Measurements from ENCODE around the gene SREBF1.

Gene SREBF1

DNA sequence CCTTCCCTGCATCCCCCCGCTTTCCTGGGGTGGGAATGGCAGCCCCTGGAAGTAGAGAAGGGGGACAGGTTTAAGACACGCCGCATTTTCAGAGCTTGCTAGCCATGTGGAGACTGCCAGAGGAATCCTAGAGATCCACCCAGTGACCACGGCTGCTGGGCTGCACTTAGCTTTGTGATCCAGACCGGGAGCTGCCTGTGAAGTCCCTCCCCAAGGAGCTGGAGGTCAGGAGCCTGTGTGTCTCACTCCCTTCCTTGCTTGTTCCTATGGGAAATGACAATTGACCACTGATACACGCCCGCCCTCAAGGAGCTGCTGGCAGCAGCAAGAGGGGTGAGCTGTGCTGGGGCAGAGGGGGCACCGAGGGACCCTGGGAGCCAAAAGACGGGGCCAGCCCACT lies 73.7 kb downstream of the SREBF1 start:
- no peak for DNase-seq (ENCODE audit: low read depth)

DNA sequence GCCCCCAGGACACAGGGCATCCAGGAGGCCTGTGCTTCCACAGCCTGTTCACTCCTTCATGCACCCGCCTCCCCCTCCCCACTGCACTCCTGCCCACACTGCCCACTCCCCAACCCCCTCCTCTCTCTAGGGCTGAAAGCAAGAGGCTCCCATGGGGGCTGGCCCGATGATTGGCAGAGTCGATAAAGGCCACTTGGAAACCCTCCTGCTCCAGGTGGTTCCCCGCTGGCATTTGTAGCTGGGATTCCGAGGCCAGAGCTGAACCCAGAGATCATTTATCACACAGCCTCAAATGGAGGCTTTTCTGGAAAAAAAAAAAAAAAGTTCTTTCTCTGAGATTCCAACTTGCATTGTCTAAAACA lies 74.1 kb downstream of the SREBF1 start:
- no peak for DNase-seq (ENCODE audit: low read depth)
